ENCODE measurements around the gene PTGIR. TPM values are rescaled to one million over a fixed set of nuclear protein-coding genes. Genes with fewer than 3 reads are reported as not detected.

PTGIR gene
- total RNA-seq, 4 donors from 2014 or later, result 5.9 to 9.1 (median 7.1) TPM

DNA sequence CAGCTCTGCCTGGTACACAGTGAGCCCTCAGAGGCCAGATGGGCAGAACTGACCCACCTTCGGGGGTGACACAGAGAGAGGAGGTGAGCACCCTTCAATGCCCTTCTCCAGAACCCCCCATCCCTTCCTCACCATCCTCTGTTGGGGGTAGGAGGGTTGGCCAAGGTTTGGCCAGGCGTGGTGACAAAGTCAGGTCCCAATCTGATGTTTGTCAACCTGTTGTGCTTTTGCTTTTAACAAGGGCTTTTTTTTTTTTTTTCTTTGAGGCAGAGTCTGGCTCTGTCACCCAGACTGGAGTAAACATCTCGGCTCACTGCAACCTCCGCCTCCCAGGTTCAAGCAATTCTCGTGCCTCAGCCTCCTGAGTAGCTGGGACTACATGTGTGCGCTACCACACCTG, 7.3 kb downstream of the PTGIR start:
- Histone ChIP-seq H3K4me1 (peaks cover 49 to 74% (median 70%) of the 10 kb centered on the region in 4 donors), H3K27ac (replicated peaks in 1 of 4) (peak overlapping the region; percentile 15 to 59 (median 50)), H3K27me3 (no peaks in the 10 kb centered on the region), H3K9me3 (no peaks in the 10 kb centered on the region), H3K4me3 (no peak overlapping the region), H3K36me3 (no peaks in the 10 kb centered on the region)
- intact Hi-C loops (cut with DNase I), result no loop called here
- DNase-seq (ENCODE audit: extremely low spot score), result no peak
- TF ChIP-seq EP300 (IDR thresholded peaks at IDR 0.05), result no peak
- no peak for TF ChIP-seq POLR2AphosphoS5 (IDR thresholded peaks at IDR 0.05)
- TF ChIP-seq, protein P1, sequence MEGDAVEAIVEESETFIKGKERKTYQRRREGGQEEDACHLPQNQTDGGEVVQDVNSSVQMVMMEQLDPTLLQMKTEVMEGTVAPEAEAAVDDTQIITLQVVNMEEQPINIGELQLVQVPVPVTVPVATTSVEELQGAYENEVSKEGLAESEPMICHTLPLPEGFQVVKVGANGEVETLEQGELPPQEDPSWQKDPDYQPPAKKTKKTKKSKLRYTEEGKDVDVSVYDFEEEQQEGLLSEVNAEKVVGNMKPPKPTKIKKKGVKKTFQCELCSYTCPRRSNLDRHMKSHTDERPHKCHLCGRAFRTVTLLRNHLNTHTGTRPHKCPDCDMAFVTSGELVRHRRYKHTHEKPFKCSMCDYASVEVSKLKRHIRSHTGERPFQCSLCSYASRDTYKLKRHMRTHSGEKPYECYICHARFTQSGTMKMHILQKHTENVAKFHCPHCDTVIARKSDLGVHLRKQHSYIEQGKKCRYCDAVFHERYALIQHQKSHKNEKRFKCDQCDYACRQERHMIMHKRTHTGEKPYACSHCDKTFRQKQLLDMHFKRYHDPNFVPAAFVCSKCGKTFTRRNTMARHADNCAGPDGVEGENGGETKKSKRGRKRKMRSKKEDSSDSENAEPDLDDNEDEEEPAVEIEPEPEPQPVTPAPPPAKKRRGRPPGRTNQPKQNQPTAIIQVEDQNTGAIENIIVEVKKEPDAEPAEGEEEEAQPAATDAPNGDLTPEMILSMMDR (IDR thresholded peaks at IDR 0.05), result no peak
- no peak for TF ChIP-seq POLR2A (IDR thresholded peaks at IDR 0.05; ENCODE audit: low read depth)
- 76% methylated on average over 6 of the region's 6 CpGs for WGBS

DNA sequence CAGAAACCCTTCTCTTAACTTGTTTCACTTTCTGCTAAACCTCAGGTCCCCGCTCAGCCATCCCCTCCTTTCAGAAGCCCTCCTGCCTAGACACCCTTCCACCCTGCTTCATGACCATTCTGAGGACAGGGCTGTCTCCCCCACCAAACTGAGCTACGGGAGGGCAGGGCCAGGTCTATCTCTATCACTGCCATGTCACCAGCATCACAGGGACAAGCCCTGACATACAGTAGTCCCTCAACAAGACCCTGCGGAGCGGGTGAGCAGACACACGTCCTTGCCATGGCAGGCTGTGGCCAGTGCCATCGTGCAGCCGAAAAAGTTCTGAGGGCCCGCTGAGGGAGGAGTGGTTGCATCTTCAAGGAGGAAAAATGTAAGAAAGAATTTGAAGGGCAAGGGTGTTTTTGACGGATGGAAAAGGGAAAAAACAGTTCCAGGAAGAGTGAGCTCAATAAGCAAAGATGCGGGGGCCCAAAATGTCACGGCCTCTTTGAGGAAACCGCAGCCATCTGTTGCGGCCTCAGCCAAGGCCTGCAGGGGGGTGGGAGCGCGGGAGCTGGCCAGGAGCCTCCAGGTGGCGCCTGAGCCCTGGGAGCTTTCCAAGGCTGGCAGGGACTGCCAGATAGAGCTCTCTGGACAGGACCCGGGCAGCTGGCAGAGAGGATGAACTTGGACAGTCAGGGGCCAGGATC, 8.1 kb downstream of the PTGIR start:
- H3K9me3 ChIP-seq, result no peaks in the 10 kb centered on the region
- TF ChIP-seq POLR2A (IDR thresholded peaks at IDR 0.05; ENCODE audit: low read depth) (no peak), POLR2AphosphoS5 (IDR thresholded peaks at IDR 0.05) (peak in 1 of 2 donors; percentile 38), EP300 (IDR thresholded peaks at IDR 0.05) (no peak)
- TF ChIP-seq, protein P1 (IDR thresholded peaks at IDR 0.05), result peak; percentile 28 to 57 (median 38)
- H3K36me3 ChIP-seq, result no peaks in the 10 kb centered on the region
- intact Hi-C loops (cut with DNase I), result no loop called here
- no peak overlapping the region for H3K4me3 ChIP-seq
- H3K27me3 ChIP-seq, result no peaks in the 10 kb centered on the region
- DNase-seq (ENCODE audit: extremely low spot score), result no peak
- WGBS, result 22% methylated on average over 17 of the region's 17 CpGs
- H3K4me1 ChIP-seq, result peaks cover 49 to 66% (median 62%) of the 10 kb centered on the region in 4 donors
- H3K27ac ChIP-seq (replicated peaks in 1 of 4), result peak overlapping the region; percentile 15 to 59 (median 50)

DNA sequence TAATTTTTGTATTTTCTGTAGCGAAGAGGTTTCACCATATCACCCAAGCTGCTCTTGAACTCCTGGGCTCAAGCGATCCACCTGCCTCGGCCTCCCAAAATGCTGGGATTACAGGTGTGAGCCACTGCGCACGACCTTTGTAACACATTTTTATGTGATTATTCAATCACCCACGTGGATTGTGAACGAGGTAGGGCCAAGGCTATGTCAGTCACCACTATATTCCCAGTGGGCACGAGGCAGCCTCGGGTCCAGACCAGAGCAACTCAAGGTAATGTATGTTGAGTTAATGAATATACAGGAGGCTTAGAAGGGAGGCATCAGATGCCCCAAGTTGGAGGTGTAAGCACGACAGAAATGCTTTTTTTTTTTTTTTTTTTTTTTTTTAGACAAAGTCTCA, 8.9 kb downstream of the PTGIR start:
- peaks cover 41 to 58% (median 54%) of the 10 kb centered on the region in 4 donors for H3K4me1 ChIP-seq

DNA sequence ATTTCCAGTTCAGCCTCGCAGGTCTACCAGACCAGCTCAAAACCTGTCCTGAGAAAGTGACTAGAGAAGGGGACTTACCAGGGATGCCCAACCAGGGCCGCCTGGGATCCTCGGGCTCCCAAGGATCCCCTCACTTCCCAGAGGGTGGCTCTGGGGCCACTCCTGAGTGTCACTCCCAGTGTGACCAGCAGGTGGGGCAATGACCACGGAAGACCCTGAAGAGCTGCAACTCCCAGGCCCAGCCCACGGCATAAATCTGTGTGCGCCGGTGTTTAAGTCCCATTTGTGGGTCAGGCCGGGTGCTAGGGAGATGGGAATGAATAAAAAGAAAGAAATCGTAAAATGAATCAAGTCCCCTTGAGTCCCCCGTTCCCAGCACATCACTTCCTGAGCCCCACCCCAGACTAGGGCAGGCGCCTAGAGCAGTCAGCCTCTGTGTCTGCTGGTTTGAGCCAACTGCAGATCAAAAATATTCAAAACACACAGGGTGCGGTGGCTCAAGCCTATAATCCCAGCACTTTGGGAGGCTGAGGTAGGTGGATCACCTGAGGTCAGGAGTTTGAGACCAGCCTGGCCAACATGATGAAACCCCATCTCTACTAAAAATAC, 10.7 kb downstream of the PTGIR start:
- peak; percentile 97 for DNase-seq (ENCODE audit: extremely low spot score)

More for the DNA sequence above, 8.9 kb downstream of the PTGIR start:
- Histone ChIP-seq H3K36me3 (peaks cover 0 to 2% (median 0%) of the 10 kb centered on the region in 4 donors), H3K27me3 (no peaks in the 10 kb centered on the region), H3K4me3 (no peak overlapping the region), H3K27ac (replicated peaks in 1 of 4) (no peak overlapping the region), H3K9me3 (no peaks in the 10 kb centered on the region)
- intact Hi-C loops (cut with DNase I), result no loop called here
- WGBS, result 86% methylated on average over 10 of the region's 10 CpGs
- no peak for TF ChIP-seq POLR2AphosphoS5 (IDR thresholded peaks at IDR 0.05)
- no peak for TF ChIP-seq EP300 (IDR thresholded peaks at IDR 0.05)
- TF ChIP-seq POLR2A (IDR thresholded peaks at IDR 0.05; ENCODE audit: low read depth), result no peak
- no peak for DNase-seq (ENCODE audit: extremely low spot score)

More for the DNA sequence above, 10.7 kb downstream of the PTGIR start:
- peaks cover 27 to 40% (median 36%) of the 10 kb centered on the region in 4 donors for H3K4me1 ChIP-seq
- 8% methylated on average over 12 of the region's 12 CpGs for WGBS
- intact Hi-C loops (cut with DNase I), result loop anchor here (1.0 kb wide), 1 partner anchor 48 kb away; no protein-coding TSS in a partner anchor
- no peaks in the 10 kb centered on the region for H3K27me3 ChIP-seq
- peaks cover 12 to 19% (median 15%) of the 10 kb centered on the region in 4 donors for H3K36me3 ChIP-seq
- peak overlapping the region in 1 of 4 donors; percentile 23 for H3K27ac ChIP-seq (replicated peaks in 1 of 4)
- no peak overlapping the region for H3K4me3 ChIP-seq
- H3K9me3 ChIP-seq, result no peaks in the 10 kb centered on the region
- TF ChIP-seq EP300 (IDR thresholded peaks at IDR 0.05) (no peak), POLR2AphosphoS5 (IDR thresholded peaks at IDR 0.05) (peak in 1 of 2 donors; percentile 43)
- TF ChIP-seq, protein P1 (IDR thresholded peaks at IDR 0.05), result peak; percentile 92 to 97 (median 93)
